Jurkat, Clone E6-1 (cell line): Measurements from ENCODE around the gene WDR88.
"Not testable (repeated sequence)": the region's sequence is repeated elsewhere in the genome, so short reads cannot be mapped to it uniquely, and the experiment has no call there.

Experiments used
- DNase-seq: peaks from one replicate; pipeline ENCODE4 v3.0.0-alpha.2; 2011; ENCODE audit warnings: low read depth, low spot score
- H3K4me3 ChIP-seq: 2 replicates; pipeline ENCODE4 v1.5.1; 2011; ENCODE audit warnings: mild to moderate bottlenecking, low read length, control low read depth, moderate library complexity

WDR88 gene

GRCh38 chr19:33221638-33222037 is 89.7 kb downstream of the WDR88 start:
- no peak for DNase-seq
- H3K4me3 ChIP-seq = no peak overlapping the region

DNA sequence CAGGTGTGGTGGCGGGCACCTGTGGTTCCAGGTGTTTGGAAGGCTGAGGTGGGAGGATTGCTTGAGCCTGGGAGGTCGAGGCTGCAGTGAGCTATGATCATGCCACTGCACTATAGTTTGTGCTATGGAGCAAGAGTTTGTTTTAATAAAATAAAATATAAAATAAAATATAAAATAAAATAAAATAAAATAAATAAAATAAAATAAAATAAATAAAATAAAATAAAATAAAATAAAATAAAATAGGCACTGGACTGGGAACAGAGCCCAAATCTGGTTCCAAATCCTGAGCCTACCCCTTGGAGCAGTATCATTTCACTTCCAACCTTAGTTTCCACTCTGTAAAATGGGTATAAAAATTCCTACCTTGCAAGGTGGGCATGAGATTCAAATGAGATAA is 90.3 kb downstream of the WDR88 start:
- H3K4me3 ChIP-seq, DNase-seq: not testable (repeated sequence)

DNA sequence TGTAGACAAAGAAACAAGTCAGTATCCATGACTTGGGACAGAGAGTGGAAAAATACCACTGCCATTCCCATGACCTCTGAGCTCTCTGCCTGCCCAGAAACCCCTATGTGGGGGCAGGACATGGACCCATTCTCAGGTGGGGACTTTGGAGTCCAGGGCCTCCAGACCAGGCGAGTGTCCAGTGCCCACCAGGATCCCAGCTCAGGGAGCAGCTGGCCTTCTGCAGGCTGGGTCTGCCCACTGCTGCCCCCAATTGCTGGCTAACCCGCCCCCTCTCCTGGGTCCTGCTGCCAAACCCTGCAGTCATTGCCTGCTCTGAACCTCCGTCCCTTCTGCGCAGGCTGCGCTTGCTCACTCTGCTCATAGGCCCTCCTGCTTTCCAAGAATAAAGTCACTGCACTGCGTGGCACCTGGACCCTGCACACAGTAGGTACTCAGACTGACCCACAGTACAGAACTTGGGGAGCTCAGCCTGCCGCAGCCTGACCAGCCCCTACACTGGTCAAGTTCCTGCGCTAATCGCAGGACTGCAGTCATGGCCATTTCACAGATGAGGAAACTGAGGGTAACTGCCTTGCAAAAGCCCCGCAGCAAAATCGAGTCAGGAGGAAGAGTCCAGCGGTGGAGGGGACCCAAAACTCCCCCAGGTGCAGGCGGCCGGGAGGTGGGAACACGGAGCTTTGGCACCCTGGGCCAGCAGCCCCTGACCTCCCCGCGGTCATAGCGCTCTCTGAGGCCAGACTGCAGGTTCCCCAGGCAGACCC is 93.0 kb downstream of the WDR88 start:
- no peak overlapping the region for H3K4me3 ChIP-seq
- no peak for DNase-seq
